Transverse colon (tissue), 4 donors: Measurements from ENCODE around the gene PRDM5.

Source experiments
- POLR2AphosphoS5 ChIP-seq, 3 donors: sonication (generic); formaldehyde crosslinking; IDR thresholded peaks; one replicate each; pipeline ENCODE4 v1.6.1; 2016; ENCODE audit warnings: antibody characterized with exemption in 3 of 3
- TF ChIP-seq, protein P1 (sequence below), 5 experiments: fragments of 200-600 bp in 3 of 5; fragments of 450-650 bp in 2 of 5; sonication (generic) in 3 of 5; IDR thresholded peaks; 1 replicate in 2 of 5; 2 replicates in 3 of 5; pipeline ENCODE4 v1.5.1; 2016 to 2017; ENCODE audit warnings: antibody characterized with exemption in 5 of 5, inconsistent platforms in 3 of 5, mild to moderate bottlenecking in 2 of 5, moderate library complexity in 1 of 5

DNA sequence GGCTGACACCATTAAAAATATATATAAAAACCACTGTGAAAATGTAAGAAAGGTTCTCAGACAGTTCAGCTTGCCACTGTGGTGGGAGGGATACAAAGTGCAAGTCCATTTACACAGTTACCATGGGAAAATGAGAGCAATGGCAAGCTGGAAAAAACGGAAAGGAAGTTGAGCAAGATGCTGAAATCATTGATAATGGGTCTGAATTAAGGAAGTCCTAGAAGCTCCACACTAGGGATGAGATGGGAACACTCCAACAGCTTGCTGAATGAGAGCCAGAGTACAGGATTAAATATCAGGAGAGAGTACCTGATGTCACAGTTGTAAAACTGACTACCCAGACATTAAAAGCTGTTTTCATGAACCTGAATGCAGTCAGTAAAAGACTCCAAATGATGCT, 218.6 kb downstream of the PRDM5 start:
- TF ChIP-seq, protein P1, sequence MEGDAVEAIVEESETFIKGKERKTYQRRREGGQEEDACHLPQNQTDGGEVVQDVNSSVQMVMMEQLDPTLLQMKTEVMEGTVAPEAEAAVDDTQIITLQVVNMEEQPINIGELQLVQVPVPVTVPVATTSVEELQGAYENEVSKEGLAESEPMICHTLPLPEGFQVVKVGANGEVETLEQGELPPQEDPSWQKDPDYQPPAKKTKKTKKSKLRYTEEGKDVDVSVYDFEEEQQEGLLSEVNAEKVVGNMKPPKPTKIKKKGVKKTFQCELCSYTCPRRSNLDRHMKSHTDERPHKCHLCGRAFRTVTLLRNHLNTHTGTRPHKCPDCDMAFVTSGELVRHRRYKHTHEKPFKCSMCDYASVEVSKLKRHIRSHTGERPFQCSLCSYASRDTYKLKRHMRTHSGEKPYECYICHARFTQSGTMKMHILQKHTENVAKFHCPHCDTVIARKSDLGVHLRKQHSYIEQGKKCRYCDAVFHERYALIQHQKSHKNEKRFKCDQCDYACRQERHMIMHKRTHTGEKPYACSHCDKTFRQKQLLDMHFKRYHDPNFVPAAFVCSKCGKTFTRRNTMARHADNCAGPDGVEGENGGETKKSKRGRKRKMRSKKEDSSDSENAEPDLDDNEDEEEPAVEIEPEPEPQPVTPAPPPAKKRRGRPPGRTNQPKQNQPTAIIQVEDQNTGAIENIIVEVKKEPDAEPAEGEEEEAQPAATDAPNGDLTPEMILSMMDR (IDR thresholded peaks at IDR 0.05): no peak
- TF ChIP-seq POLR2AphosphoS5 (IDR thresholded peaks at IDR 0.05): no peak
